ENCODE results near the gene DDX46.

The DDX46 gene

GRCh38 chr5:134877159-134877558 is 118.6 kb downstream of the DDX46 start:
- H3K9me3 ChIP-seq (ENCODE audit: insufficient read depth, low read depth, low read length), result no peaks in the 10 kb centered on the region
- peaks cover 6% of the 10 kb centered on the region for H3K4me1 ChIP-seq (ENCODE audit: insufficient read depth, low read length, poor library complexity, severe bottlenecking)
- no peaks in the 10 kb centered on the region for H3K27me3 ChIP-seq (ENCODE audit: insufficient read depth, low read length, poor library complexity, severe bottlenecking)
- no peak overlapping the region for H2AFZ ChIP-seq (ENCODE audit: low read length)
- no peaks in the 10 kb centered on the region for H3F3A ChIP-seq (ENCODE audit: low read depth)
- H3K9ac ChIP-seq (ENCODE audit: low read depth, low read length, poor library complexity, severe bottlenecking), result no peak overlapping the region
- TF ChIP-seq EZH2phosphoT487 (IDR thresholded peaks at IDR 0.05; ENCODE audit: borderline replicate concordance), result no peak
- peak overlapping the region; percentile 58 for H3K4me2 ChIP-seq (ENCODE audit: low read depth, low read length, poor library complexity, severe bottlenecking)
- H3K4me3 ChIP-seq (ENCODE audit: low read length, poor library complexity, severe bottlenecking), result peak overlapping the region; percentile 46
- H3K36me3 ChIP-seq (ENCODE audit: insufficient read depth, low read length), result no peaks in the 10 kb centered on the region
- no peaks in the 10 kb centered on the region for H4K20me1 ChIP-seq (ENCODE audit: insufficient read depth, low read length, poor library complexity, severe bottlenecking)
- H3K79me2 ChIP-seq (ENCODE audit: insufficient read depth, low read length), result peaks cover 33% of the 10 kb centered on the region
- H3K9me2 ChIP-seq (replicated peaks; ENCODE audit: low read depth, low read length), result no peaks in the 10 kb centered on the region

GRCh38 chr5:134878403-134878802 is 119.8 kb downstream of the DDX46 start:
- Histone ChIP-seq H3K9me3 (ENCODE audit: insufficient read depth, low read depth, low read length) (no peaks in the 10 kb centered on the region), H2AFZ (ENCODE audit: low read length) (no peak overlapping the region), H3K36me3 (ENCODE audit: insufficient read depth, low read length) (no peaks in the 10 kb centered on the region), H3K4me1 (ENCODE audit: insufficient read depth, low read length, poor library complexity, severe bottlenecking) (peaks cover 6% of the 10 kb centered on the region), H3F3A (ENCODE audit: low read depth) (no peaks in the 10 kb centered on the region), H3K9me2 (replicated peaks; ENCODE audit: low read depth, low read length) (no peaks in the 10 kb centered on the region), H3K4me3 (ENCODE audit: low read length, poor library complexity, severe bottlenecking) (no peak overlapping the region), H4K20me1 (ENCODE audit: insufficient read depth, low read length, poor library complexity, severe bottlenecking) (no peaks in the 10 kb centered on the region), H3K79me2 (ENCODE audit: insufficient read depth, low read length) (peaks cover 33% of the 10 kb centered on the region), H3K27me3 (ENCODE audit: insufficient read depth, low read length, poor library complexity, severe bottlenecking) (no peaks in the 10 kb centered on the region), H3K9ac (ENCODE audit: low read depth, low read length, poor library complexity, severe bottlenecking) (no peak overlapping the region), H3K4me2 (ENCODE audit: low read depth, low read length, poor library complexity, severe bottlenecking) (no peak overlapping the region)
- TF ChIP-seq EZH2phosphoT487 (IDR thresholded peaks at IDR 0.05; ENCODE audit: borderline replicate concordance), result no peak

DNA sequence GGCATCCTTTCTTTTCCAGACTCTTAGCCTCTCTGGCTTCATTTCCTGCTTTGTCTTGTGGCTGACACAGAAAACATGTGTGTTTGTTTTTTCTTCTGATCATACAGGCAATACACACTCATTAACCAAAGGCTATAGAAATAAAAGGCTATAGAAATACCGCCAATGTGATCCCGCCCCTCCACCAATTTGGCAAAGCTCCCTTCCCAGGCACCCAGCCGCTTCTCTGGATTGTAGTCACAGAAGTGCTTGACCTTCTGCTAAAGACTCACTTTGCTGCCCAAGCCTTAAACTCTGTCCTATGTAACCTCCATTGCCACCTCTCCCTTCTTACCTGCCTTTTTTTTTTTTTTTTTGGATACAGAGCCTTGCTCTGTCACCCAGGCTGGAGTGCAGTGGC is 120.9 kb downstream of the DDX46 start:
- no peak overlapping the region for H3K4me2 ChIP-seq (ENCODE audit: low read depth, low read length, poor library complexity, severe bottlenecking)
- H3K4me1 ChIP-seq (ENCODE audit: insufficient read depth, low read length, poor library complexity, severe bottlenecking), result peaks cover 4% of the 10 kb centered on the region
- no peaks in the 10 kb centered on the region for H3K27me3 ChIP-seq (ENCODE audit: insufficient read depth, low read length, poor library complexity, severe bottlenecking)
- no peaks in the 10 kb centered on the region for H3K9me2 ChIP-seq (replicated peaks; ENCODE audit: low read depth, low read length)
- no peaks in the 10 kb centered on the region for H4K20me1 ChIP-seq (ENCODE audit: insufficient read depth, low read length, poor library complexity, severe bottlenecking)
- no peak overlapping the region for H3K9ac ChIP-seq (ENCODE audit: low read depth, low read length, poor library complexity, severe bottlenecking)
- H3K9me3 ChIP-seq (ENCODE audit: insufficient read depth, low read depth, low read length), result no peaks in the 10 kb centered on the region
- no peaks in the 10 kb centered on the region for H3F3A ChIP-seq (ENCODE audit: low read depth)
- peaks cover 32% of the 10 kb centered on the region for H3K79me2 ChIP-seq (ENCODE audit: insufficient read depth, low read length)
- H2AFZ ChIP-seq (ENCODE audit: low read length), result no peak overlapping the region
- TF ChIP-seq CTCF (conservative IDR thresholded peaks at IDR 0.05; ENCODE audit: low read length) (no peak), EZH2phosphoT487 (IDR thresholded peaks at IDR 0.05; ENCODE audit: borderline replicate concordance) (no peak)
- no peaks in the 10 kb centered on the region for H3K36me3 ChIP-seq (ENCODE audit: insufficient read depth, low read length)
- H3K4me3 ChIP-seq (ENCODE audit: low read length, poor library complexity, severe bottlenecking), result no peak overlapping the region

Data from Loucy (cell line).